GM18861 (cell line): ENCODE data around the gene BHMT.
"Not testable (repeated sequence)": the region's sequence is repeated elsewhere in the genome, so short reads cannot be mapped to it uniquely, and the experiment has no call there.

Experiments
- ATAC-seq: cut with Tn5 transposase; IDR thresholded peaks from one replicate; pipeline ENCODE4 v1.9.1; 2021; ENCODE audit not compliant: unreplicated experiment

The BHMT gene

DNA sequence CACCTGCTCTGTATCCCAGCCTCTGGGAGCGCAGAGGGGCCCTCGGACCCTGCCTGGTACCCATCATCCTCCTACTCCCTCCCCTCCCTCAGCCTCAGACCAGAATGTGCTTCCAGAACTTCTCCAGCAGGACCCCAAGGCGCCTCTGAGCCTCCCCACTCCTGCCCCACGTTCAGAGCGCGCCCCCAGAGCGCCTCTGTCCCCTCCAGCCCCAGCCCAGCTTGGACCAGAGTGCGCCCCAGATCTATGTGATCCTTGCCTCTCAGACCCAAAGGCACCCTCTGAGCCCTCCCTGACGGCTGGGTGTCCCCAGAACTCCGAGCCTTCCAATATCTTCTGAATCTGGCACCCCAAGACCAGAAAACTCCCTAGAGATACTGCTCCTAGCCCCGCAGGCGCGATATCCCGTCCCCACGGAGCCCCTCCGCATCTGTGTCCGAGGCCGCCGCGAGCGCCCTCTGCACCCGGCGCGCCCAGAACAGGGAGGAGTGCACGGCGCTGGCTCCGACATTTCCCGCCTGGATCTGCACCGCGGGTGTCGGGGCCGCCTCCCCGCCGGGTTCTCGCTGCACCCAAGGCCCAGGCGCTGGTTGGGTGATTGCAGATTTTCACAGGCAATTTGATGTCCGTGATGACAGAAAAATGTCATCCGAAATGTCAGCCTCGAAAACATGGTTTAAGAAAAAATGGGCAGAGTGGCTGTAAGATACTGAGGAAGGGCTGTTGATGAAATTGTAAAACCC lies 522 bp downstream of the BHMT start:
- ATAC-seq, result no peak

DNA sequence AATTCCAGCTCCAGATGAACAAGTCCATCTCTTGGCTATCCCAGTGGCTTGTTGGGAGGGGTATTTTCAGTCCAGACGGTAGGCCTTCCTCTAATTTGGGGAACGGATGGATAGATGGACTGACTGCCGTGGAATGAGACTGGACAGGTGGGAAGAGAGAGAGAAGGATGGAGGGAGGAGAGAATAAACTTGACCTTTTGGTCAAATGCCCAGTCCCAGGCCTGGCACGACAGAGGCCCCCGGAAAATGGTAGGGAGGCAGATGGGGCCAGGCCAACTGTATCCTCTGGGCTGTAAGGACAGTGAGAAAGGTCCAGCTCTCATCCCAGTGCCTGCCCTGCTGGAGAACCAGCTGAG lies 1.1 kb downstream of the BHMT start:
- no peak for ATAC-seq

DNA sequence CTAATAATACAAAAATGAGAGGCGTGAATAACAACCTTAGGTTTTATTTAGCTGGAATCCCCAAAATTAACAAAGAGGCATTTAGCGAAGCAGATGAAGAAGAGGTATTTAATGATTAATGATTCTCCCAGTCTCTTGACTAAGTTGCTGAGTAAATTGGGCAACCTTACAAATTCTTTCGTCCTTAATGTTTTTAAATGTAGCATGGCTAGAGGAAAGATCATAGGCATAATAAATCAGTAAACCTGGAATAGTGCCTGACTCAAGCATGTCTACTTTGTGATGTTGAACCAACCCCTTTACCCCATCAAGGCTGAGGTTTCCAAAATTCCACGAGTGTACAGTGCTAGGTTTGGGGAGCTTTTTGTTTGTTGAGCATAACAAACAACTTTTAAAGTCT lies 7.9 kb downstream of the BHMT start:
- ATAC-seq, result no peak

DNA sequence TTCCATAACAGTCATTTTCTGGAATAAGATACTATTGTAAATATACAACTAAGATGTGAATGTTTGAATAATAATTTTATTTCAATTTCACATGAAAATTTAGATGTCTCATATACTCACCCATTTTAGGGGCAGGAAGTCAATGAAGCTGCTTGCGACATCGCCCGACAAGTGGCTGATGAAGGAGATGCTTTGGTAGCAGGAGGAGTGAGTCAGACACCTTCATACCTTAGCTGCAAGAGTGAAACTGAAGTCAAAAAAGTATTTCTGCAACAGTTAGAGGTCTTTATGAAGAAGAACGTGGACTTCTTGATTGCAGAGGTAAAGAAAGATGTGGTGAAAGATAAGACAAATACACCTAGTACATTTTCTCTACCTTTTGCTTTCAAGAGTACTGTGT lies 8.6 kb downstream of the BHMT start:
- ATAC-seq, result no peak

DNA sequence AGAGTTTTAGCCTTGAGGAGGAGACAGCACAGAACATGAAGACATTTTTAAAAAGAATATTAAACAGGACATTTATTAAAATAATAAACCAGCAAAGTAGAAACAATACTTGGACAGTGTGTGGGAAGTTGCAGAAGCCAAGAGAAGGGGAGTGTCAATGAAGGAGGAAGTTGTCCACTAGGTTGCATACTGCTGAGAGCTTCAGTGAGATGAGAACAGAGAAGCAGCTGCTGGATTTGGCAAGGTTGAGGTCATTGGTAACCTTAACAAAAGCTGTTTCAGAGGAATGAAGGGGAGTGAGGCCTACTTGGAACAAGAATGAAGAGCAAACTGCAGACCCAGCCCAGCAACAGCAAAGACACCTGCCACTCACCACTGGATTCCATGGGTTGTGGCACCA lies 11.4 kb downstream of the BHMT start:
- no peak for ATAC-seq

DNA sequence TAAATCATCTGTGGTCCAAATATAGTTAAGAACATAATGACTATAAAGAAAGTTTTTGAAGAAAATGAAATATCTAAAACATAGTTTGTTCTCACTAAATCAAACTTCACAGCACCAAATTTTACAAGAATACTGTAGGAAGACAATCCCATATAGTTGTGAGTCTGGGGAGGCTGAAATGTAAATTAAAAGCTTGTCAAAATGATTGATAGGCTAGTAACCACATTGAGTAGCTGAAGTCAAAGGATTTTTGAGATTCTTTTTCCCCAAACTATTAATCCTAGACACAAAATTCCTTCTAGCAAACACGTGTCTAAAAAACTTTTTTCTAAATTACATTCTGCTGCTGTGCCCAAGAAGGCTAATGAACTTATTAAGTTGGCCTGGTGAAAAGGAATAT lies 13.0 kb downstream of the BHMT start:
- no peak for ATAC-seq

DNA sequence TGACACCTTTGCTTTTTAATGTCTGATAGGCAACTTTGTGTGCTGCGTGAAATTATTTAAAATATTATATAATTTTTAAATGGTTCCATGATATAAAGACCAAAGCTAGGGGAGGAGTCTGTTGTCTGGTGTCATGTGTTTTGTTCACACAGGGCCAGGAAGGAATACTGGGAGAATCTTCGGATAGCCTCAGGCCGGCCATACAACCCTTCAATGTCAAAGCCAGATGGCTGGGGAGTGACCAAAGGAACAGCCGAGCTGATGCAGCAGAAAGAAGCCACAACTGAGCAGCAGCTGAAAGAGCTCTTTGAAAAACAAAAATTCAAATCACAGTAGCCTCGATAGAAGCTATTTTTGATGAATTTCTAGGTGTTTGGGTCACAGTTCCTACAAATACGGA lies 19.2 kb downstream of the BHMT start:
- no peak for ATAC-seq

DNA sequence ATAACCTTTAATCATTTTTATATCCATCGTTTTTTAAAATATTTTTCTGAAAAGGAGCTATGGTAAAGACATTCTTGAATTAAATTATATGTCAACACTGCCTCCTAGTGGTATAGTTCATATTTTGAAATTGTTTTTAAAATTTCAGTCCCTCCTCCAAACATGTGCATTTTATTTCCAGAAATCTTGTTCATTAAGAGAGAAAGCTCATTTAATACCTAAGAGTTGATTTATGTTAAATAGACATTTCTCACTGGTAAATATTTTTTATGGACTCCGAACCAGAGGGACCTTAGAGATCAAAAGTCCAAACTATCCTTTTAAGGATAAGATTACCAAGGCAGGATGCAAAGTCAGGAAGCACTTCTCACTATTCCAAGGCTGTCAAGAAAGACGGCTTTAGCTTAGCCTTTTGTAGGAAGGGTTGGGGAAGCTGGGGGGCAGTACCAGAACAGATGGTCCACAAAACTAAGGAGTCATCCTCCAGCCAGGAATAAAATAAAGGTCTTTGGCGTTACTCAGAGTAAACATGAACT lies 21.6 kb downstream of the BHMT start:
- ATAC-seq, result no peak

DNA sequence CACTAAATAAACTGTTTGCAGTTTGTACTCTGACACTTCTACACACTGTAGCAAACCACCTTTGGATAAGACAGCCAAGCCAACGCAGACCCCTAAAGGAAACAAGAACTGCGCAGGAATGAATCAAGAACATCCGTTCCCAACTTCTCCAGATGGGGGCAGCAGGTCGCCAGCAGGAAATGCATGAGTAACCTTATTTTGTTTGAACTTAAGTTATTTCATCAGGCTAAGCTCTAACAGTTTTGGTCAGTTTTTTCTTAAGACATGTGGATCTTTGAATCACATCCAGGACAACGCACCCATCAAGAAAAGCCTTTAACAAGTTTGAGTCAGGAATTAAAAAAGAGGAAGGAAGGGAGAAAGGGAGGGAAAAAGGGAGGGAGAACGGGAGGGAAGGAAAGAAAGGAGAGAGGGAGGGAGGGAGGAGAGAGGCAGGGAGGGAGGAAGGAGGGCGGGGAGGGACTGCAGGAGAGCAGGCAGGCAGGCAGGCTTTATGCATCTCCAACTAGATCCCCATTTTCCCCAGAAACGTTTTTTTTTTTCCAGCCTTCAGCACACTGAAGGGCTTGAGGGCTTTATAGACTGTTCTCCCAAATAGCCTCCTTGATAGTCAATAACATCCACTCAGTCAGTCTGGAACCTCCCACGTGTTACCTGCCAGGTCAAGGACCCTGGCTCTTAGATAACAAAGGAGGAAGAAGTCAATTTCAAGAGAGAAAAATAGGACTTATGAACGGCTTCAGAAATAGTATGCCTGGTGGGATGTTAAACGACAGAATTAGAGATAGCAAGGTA lies 22.2 kb downstream of the BHMT start:
- no peak for ATAC-seq

DNA sequence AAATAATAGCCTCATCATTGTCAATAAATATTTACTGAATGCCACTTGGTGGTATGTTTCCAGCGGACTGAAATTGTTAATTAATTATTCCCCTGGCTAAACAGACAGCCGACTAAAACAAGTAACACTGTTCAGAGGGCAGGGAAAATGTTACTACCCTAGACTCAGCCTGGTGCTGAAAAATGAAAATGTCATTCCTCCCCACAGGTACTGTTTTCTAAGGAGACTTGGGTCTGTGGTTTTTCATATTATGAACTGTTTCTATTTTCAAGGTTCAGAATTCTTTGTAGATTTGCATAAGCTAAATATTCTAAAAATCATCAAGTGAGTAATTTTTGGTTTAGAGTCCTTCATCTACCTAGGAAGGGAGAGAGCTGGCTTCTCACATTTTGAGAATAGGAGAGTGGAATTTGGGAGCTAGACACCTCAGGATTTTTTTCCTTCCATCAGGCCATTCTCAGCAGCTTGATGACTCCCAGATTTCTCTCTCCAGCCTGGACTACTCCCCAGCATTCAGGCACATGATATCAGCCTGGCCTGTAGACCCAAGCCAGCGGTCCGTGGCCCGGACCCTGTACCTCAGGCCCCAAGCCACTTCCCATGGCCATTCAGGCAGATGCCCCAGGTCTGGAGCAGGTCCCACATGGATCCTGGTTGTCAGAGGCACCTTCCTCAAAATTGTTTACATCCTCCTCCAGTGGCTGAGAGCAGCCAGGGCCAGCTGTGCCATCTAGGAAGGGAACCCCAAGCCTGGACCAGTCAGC lies 24.4 kb downstream of the BHMT start:
- no peak for ATAC-seq

DNA sequence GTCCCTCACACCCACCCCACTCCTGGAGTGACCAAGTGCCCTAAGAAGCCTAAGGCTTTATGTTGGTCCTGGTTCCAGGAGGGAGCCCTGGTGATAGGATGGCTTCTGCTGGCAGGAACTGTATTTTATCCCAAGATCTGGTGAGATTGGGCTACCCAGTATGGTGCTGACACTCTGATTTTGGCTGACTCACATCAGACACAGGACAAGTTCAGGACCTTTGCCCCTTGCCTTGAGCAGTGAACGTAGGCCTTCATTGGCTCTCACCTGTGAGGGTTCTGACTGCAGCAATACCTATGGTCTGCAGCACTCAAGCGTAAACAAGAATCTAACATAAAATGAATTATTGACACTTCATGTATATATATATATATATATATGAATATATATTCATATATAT lies 25.0 kb downstream of the BHMT start:
- no peak for ATAC-seq

DNA sequence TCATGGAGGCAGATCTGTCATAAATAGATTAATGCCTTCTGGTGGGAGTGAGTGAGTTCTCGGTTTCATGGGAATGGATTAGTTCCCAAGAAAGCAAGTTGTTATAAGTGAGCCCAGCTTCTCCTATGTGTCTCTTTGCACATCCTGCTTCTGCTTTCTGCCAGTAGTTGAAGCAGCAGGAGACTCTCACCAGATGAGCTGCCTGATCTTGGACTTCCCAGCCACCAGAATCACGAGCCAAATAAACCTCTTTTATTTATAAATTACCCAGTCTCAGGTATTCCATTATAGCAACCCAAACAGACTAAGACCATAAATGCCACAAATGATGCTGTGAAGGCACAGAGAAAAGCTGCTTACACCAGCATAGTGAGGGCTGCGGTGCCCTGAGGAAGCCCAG lies 28.9 kb downstream of the BHMT start:
- no peak for ATAC-seq

DNA sequence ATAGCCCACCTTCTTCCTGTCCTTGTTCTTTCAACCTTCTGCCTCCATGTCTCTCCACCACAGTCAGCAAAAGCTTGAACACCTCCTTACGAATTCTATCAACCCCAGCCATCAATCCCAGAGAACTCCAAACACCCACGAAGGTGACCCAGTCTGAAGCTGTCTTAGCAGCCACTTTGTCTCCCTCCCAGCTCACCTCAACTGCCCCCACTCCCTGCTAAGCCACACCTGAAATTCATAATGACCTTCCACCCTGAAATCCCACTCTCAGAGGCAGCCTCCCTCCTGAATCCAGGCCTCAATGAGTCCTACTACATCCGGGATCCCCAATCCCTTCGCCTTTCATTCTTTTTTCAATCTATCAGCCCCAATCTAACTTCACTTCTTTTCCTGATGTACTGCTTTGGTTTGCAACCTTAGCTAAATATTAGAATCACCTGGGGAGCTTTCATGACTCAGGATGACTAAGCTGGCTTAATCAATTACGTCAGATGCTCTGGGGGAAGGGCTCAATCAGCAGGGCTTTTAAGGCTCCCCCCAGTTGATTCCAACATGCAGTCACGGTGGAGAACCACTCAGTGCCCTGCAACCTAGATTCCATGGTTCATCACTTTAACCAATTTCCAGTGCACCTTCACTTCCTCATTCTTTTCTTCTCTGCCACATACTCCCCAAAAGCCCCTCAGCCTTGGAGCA lies 32.2 kb downstream of the BHMT start:
- ATAC-seq, result no peak

DNA sequence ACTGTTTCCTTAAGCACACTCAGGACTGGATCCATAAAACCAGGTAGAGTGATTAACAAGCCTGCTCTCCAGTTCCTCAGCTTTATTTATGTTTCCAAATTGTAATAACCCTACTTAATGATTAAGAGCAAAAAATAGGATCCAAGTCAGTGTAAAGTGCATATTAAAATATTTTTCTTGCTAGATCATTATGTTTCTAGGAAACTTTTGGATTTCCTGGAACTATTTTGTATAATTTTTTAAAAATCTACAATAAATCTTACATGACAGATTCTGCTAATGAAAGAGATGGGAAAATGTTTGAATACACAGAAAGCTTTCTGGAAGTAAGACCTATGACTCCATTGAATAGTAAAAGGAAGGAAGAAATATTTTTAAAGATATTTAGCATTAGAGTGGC lies 35.5 kb downstream of the BHMT start:
- no peak for ATAC-seq

DNA sequence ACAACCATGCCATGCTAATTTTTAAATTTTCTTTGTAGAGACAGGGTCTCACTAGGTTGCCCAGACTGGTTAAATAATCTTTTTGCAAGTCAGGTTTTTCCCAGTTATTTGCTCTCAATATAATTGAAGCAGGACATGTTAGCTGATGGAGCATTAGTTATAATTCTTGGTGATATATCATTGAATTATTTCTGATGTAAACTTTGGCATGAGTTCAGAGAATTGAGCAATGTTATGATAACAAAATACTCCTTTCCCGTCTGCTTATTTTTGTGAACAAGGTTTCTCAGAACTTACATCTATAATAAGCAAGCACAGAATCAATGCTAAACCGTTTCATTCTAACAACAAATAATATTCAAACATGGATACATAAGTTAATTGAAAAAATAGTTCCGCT lies 37.8 kb downstream of the BHMT start:
- no peak for ATAC-seq

DNA sequence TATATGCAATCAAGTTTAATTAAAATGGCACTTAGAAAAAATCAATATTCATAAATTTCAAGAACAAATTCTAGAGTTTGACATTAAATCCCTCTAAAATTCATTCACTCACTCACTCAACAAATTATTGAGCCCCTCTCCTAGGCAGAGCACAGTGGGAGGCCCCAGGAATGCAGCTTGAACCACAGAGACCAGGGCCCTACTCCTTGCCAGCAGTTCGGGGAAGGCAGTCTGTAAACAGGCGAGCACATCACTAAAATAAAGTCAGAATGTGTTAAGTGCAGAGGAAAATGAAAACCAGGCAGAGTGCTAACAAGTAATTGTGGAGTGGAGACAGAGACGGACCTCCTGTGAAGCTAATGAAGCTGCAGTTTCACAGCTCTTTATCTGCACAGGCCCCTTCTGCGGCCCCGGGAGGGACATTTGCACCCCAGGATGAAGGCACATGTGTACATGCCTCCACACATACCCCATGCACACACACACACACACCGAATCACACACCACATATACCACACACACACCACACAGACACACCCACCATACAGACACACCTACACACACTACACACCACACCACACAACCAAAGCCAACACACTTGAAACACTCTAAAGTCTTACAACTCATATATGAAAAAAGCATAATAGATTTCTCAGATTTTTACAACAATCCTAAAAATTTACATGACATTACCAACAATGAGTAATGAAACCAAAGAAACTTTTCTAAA lies 40.5 kb downstream of the BHMT start:
- ATAC-seq, result no peak

DNA sequence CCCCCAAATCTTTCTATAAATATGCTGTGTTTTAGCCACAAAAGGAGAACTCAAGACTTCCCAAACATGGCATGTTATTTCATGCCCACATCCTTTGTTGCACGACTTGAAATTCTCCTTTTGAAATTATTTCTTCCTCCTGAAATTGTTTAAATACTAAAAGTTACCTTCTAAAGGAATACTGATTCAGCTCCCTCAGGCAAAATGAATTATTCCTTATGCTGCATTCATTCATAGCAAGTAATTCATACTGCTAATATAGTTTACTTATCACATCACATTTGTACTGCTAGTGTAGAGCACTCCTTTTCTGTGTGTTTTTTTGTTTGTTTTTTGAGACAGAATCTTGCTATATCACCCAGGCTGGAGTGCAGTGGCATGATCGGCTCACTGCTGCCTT lies 45.7 kb downstream of the BHMT start:
- ATAC-seq, result no peak

DNA sequence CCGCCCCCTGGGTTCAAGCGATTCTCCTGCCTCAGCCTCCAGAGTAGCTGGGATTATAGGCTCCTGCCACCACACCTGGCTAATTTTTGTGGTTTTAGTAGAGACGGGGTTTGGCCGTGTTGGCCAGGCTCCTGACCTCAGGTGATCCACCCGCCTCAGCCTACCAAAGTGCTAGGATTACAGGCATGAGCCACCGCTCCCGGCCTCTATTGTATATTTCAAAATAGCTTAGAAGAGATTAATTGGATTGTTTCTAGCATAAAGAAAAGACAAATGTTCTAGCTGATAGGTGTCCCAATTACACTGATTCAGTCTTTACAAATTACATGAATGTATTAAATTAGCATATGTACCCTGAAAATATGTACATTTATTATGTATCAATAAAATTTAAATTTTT lies 50.0 kb downstream of the BHMT start:
- ATAC-seq, result not testable (repeated sequence)

DNA sequence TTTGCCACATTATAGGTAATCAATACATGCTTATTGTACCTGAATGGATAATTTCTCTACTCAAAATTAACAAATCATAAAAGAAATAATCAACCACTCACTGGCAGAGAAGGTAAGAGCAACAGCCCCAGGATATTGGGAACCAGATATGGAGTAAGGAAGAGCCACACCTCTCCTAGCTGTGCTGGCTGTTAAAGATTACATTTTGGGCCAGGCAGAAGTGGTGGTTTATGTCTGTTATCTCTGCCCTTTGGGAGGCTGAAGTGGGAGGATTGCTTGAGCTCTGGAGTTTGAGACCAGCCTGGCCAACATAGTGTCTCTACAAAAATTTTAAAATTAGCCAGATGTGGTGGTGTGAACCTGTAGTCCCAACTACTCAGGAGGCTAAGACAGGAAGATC lies 56.4 kb downstream of the BHMT start:
- no peak for ATAC-seq

DNA sequence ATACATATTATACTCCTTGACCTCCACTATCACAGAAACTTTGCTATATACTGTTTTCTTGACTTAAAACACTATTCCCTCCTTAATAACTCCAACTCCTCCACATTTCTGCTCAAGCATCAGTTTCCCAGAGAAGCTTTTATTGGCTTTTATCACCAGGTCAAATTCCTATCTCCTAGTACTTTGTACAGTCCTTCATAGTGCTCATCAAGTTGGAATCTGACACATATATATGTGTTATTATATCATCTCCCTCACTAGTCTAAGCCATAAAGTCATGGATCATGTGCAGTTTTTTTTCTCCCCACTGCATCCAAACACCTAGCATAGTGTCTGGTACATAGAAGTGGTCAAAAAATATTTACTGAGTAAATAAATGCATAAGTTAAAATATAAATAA lies 59.1 kb downstream of the BHMT start:
- ATAC-seq, result no peak
